OCI-LY7 (cell line): Measurements from ENCODE around the gene VWF. TPM values are rescaled to one million over a fixed set of nuclear protein-coding genes. Genes with fewer than 3 reads are reported as not detected.

Experiments
- BruUV-seq: library from RNA; stranded (reverse); fragments of 400-500 nt; replicated peaks from 2 replicates; lab custom pipeline; 2021; lab: Mats Ljungman, UMichigan
- CTCF ChIA-PET: fragments of 300-600 bp; sonication (Branson Sonifier 250); formaldehyde crosslinking; loops from one replicate; lab custom pipeline; 2022; ENCODE audit warnings: antibody characterized with exemption; ENCODE audit not compliant: unreplicated experiment; lab: Charles Lee
- POLR2A ChIA-PET: fragments of 300-600 bp; sonication (Branson Sonifier 250); formaldehyde crosslinking; loops from one replicate; lab custom pipeline; 2022; ENCODE audit warnings: antibody characterized with exemption; lab: Charles Lee
- DNase-seq: peaks from one replicate; pipeline ENCODE4 v3.0.0-alpha.2; 2015; ENCODE audit warnings: low spot score
- H2AFZ ChIP-seq: fragments of 200-600 bp; sonication (generic), shearing (Covaris generic); 2 replicates; pipeline ENCODE4 v1.6.1; 2014; ENCODE audit warnings: mild to moderate bottlenecking, antibody characterized with exemption, low read length, moderate library complexity
- H3K27ac ChIP-seq: fragments of 200-600 bp; sonication (generic); 2 replicates; pipeline ENCODE4 v1.5.1; 2014; ENCODE audit warnings: mixed run types, low read depth, mild to moderate bottlenecking, moderate library complexity, low read length, inconsistent platforms; ENCODE audit not compliant: poor library complexity, severe bottlenecking
- H3K36me3 ChIP-seq: fragments of 200-600 bp; sonication (generic); 2 replicates; pipeline ENCODE4 v1.6.1; 2014; ENCODE audit warnings: mild to moderate bottlenecking, antibody characterized with exemption, low read length, moderate library complexity, mixed read lengths; ENCODE audit not compliant: insufficient read depth
- H3K4me1 ChIP-seq: fragments of 200-600 bp; sonication (generic); 2 replicates; pipeline ENCODE4 v1.5.1; 2014; ENCODE audit warnings: mild to moderate bottlenecking, low read length; ENCODE audit not compliant: insufficient read depth, poor library complexity, severe bottlenecking
- H3K4me2 ChIP-seq: fragments of 200-600 bp; sonication (generic); 2 replicates; pipeline ENCODE4 v1.6.1; 2014; ENCODE audit warnings: mild to moderate bottlenecking, low read length
- H3K4me3 ChIP-seq: fragments of 200-600 bp; sonication (generic); 2 replicates; pipeline ENCODE4 v1.5.1; 2014; ENCODE audit warnings: mild to moderate bottlenecking, low read depth, low read length; ENCODE audit not compliant: poor library complexity, severe bottlenecking
- H3K79me2 ChIP-seq: fragments of 200-600 bp; sonication (generic); 2 replicates; pipeline ENCODE4 v1.6.1; 2016; ENCODE audit warnings: low read depth, mild to moderate bottlenecking, low read length, moderate library complexity, mixed read lengths; ENCODE audit not compliant: insufficient read depth
- H3K9me2 ChIP-seq: fragments of 200-600 bp; sonication (generic); 2 replicates; pipeline ENCODE4 v1.6.1; 2016; ENCODE audit warnings: mild to moderate bottlenecking, low read length, mixed read lengths; ENCODE audit not compliant: insufficient read depth
- H3K9me3 ChIP-seq: fragments of 200-600 bp; sonication (generic); 2 replicates; pipeline ENCODE4 v1.6.1; 2014; ENCODE audit warnings: mild to moderate bottlenecking, mixed run types, low read length, mixed read lengths
- H4K20me1 ChIP-seq: fragments of 200-600 bp; sonication (generic); 2 replicates; pipeline ENCODE4 v1.6.1; 2014; ENCODE audit warnings: mild to moderate bottlenecking, antibody characterized with exemption, low read length, moderate library complexity, mixed read lengths; ENCODE audit not compliant: insufficient read depth
- CTCF ChIP-seq: fragments of 200-600 bp; sonication (generic); conservative IDR thresholded peaks from 2 replicates; pipeline ENCODE4 v1.5.1; 2014; ENCODE audit warnings: mild to moderate bottlenecking, antibody characterized with exemption, low read length, moderate library complexity, mixed read lengths
- EZH2phosphoT487 ChIP-seq: fragments of 200-600 bp; sonication (generic); IDR thresholded peaks from 2 replicates; pipeline ENCODE4 v1.6.1; 2018; ENCODE audit warnings: low read depth, borderline replicate concordance, mild to moderate bottlenecking, mixed run types, antibody characterized with exemption, low read length, moderate library complexity, mixed read lengths
- intact Hi-C: fragments of 100-400 bp; cut with micrococcal nuclease; formaldehyde crosslinking; loops from one replicate; pipeline ENCODE4 v1.10.0; 2022; ENCODE audit not compliant: unreplicated experiment
- total RNA-seq, 2 experiments: library from RNA; depleted of rRNA in 1 of 2; stranded (reverse); fragments of >200 nt in 1 of 2; shearing (Covaris generic) in 1 of 2; gene quantifications; 2 replicates each; pipeline ENCODE4 v1.2.3, GENCODE V29; 2014 to 2022

Gene VWF
- total RNA-seq, 2 experiments from 2014 or later: 0.32 TPM; not detected in 1

- CTCF ChIA-PET: no interaction called here
- Histone ChIP-seq H2AFZ (no peak overlapping the region), H3K36me3 (no peaks in the 10 kb centered on the region), H3K27ac (no peak overlapping the region), H3K9me2 (no peaks in the 10 kb centered on the region), H3K79me2 (no peaks in the 10 kb centered on the region), H3K9me3 (no peaks in the 10 kb centered on the region), H3K4me2 (no peak overlapping the region), H4K20me1 (no peaks in the 10 kb centered on the region), H3K4me3 (no peak overlapping the region), H3K4me1 (no peaks in the 10 kb centered on the region)
- BruUV-seq: no TSS peak
- intact Hi-C loops: no loop called here
- no peak for DNase-seq
- no peak for TF ChIP-seq CTCF
- no peak for TF ChIP-seq EZH2phosphoT487
- POLR2A ChIA-PET: no interaction called here
Observed at GRCh38 chr12:6082613-6083012, 41.9 kb downstream of the VWF start.

GRCh38 chr12:6080149-6081045, 44.1 kb downstream of the VWF start:
- no peaks in the 10 kb centered on the region for H3K36me3 ChIP-seq
- intact Hi-C loops: no loop called here
- no TSS peak for BruUV-seq
- ChIA-PET CTCF (no interaction called here), POLR2A (no interaction called here)
- H3K9me2 ChIP-seq: no peaks in the 10 kb centered on the region
- no peaks in the 10 kb centered on the region for H3K79me2 ChIP-seq
- H3K4me1 ChIP-seq: no peaks in the 10 kb centered on the region
- H3K27ac ChIP-seq: no peak overlapping the region
- no peak overlapping the region for H3K4me3 ChIP-seq
- H4K20me1 ChIP-seq: no peaks in the 10 kb centered on the region
- no peak overlapping the region for H2AFZ ChIP-seq
- DNase-seq: no peak
- no peaks in the 10 kb centered on the region for H3K9me3 ChIP-seq
- no peak for TF ChIP-seq EZH2phosphoT487
- no peak for TF ChIP-seq CTCF
- no peak overlapping the region for H3K4me2 ChIP-seq
